OCI-LY1 (cell line): ENCODE measurements around the gene DPP6.

ENCODE experiments used
- CTCF ChIP-seq: fragments of 200-600 bp; sonication (generic), shearing (Covaris generic); IDR thresholded peaks from 2 replicates; pipeline ENCODE4 v1.5.1; 2017; ENCODE audit warnings: mild to moderate bottlenecking, antibody characterized with exemption, low read length, moderate library complexity, mixed read lengths
- EZH2 ChIP-seq: fragments of 200-600 bp; sonication (generic), shearing (Covaris generic); IDR thresholded peaks from 2 replicates; pipeline ENCODE4 v1.8.0; 2017; ENCODE audit warnings: borderline replicate concordance, mixed run types, mild to moderate bottlenecking, antibody characterized with exemption, low read length, moderate library complexity, mixed read lengths

- TF ChIP-seq CTCF (no peak), EZH2 (no peak)
Observed at GRCh38 chr7:154505362-154505761, 453.2 kb downstream of the DPP6 start.
